Colonic mucosa (tissue), 4 donors: ENCODE measurements around the gene DNAH17. TPM values are rescaled to one million over a fixed set of nuclear protein-coding genes. Genes with fewer than 3 reads are reported as not detected.

Experiments used
- DNase-seq: peaks from one replicate; pipeline ENCODE4 v3.0.0-alpha.2; 2020
- H3K27ac ChIP-seq: fragments of 200-600 bp; one replicate; pipeline ENCODE4 v1.8.0; 2021
- H3K27me3 ChIP-seq: fragments of 200-600 bp; one replicate; pipeline ENCODE4 v1.8.0; 2021
- H3K36me3 ChIP-seq: fragments of 200-600 bp; one replicate; pipeline ENCODE4 v1.8.0; 2021
- H3K4me1 ChIP-seq: fragments of 200-600 bp; one replicate; pipeline ENCODE4 v1.8.0; 2021; ENCODE audit warnings: mild to moderate bottlenecking
- H3K4me3 ChIP-seq: fragments of 200-600 bp; one replicate; pipeline ENCODE4 v1.8.0; 2021
- H3K9ac ChIP-seq, 2 donors: one replicate each; pipeline ENCODE4 v1.7.0; 2013; ENCODE audit warnings: control low read depth in 2 of 2, low read depth in 2 of 2, low read length in 2 of 2
- H3K9me3 ChIP-seq: fragments of 200-600 bp; one replicate; pipeline ENCODE4 v1.8.0; 2021
- intact Hi-C: fragments of 100-400 bp; cut with DNase I; formaldehyde crosslinking; loops from one replicate; pipeline ENCODE4 v1.14.1; 2022
- total RNA-seq, 2 donors: library from RNA; stranded (reverse); fragmentation: NEBNext Ultra II Directional in 1 of 2; extraction: Animal tissue kit (Norgen Biotek cat#: 25700) in 1 of 2; gene quantifications; one replicate each; pipeline ENCODE4 v1.2.1, GENCODE V29; 2021
- TF ChIP-seq, protein P1 (sequence below): fragments of 200-600 bp; IDR thresholded peaks from one replicate; pipeline ENCODE4 v1.8.0; 2022; ENCODE audit warnings: antibody characterized with exemption, mild to moderate bottlenecking
- donor health status: healthy.
- donor health status: DM: no; HTN: no; CAD: no.
- donor health status: DM: no; HTN: no; CAD: no.

Gene DNAH17
- total RNA-seq, 2 donors from 2014 or later: 0.05 to 0.19 TPM

- intact Hi-C loops: loop anchor here (5.0 kb wide), 2 partner anchors 302 to 477 kb away; no protein-coding TSS in a partner anchor
- no peak for DNase-seq
- TF ChIP-seq, protein P1, sequence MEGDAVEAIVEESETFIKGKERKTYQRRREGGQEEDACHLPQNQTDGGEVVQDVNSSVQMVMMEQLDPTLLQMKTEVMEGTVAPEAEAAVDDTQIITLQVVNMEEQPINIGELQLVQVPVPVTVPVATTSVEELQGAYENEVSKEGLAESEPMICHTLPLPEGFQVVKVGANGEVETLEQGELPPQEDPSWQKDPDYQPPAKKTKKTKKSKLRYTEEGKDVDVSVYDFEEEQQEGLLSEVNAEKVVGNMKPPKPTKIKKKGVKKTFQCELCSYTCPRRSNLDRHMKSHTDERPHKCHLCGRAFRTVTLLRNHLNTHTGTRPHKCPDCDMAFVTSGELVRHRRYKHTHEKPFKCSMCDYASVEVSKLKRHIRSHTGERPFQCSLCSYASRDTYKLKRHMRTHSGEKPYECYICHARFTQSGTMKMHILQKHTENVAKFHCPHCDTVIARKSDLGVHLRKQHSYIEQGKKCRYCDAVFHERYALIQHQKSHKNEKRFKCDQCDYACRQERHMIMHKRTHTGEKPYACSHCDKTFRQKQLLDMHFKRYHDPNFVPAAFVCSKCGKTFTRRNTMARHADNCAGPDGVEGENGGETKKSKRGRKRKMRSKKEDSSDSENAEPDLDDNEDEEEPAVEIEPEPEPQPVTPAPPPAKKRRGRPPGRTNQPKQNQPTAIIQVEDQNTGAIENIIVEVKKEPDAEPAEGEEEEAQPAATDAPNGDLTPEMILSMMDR: no peak
Measured at GRCh38 chr17:78494696-78495330, 82.4 kb downstream of the DNAH17 start.

DNA sequence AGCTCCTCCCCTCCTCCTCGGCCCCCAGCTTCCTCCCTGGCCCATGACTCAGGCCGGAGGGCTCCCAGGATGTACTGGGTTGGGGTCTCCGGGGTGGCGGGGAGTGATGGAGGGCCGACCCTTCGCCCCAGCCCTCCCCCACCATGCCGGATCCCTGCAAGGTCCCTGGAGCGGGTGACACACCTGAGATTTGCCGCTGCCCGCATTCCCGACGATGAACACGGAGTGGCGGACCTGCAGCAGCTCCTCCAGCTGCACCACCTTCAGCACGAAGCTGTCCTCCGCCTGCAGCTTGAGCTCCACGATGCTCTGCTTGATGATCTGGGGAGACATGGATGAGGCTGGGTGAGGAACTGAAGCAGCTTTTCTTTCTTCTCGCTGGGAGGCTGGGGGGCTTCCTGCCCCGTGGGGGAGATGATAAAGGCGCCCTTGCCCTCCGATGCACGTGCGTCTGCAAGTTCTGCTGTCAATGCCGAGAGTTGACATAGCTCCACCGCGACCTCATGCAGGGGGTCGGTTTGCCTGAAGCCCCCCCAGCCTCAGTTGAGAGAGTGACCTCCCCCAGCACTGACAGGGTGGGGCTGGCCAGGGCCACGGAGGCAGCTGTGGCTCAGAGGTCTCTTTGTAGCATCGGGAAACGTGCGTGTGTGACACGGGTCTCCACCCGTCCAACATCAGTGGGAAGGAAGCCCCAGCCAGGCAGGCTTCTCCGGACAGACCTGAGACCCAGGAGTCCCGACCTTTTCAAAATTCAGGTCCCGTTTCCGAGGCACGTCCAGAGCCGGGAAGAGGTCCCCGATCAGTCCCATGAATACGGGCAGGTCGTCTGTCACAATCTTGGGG is 83.1 kb downstream of the DNAH17 start:
- intact Hi-C loops: no loop called here

More at GRCh38 chr17:78494696-78495330, 82.4 kb downstream of the DNAH17 start:
- Histone ChIP-seq H3K9me3 (no peaks in the 10 kb centered on the region), H3K27ac (no peak overlapping the region), H3K9ac (no peak overlapping the region), H3K4me1 (no peaks in the 10 kb centered on the region), H3K36me3 (no peaks in the 10 kb centered on the region), H3K27me3 (no peaks in the 10 kb centered on the region), H3K4me3 (no peak overlapping the region)

DNA sequence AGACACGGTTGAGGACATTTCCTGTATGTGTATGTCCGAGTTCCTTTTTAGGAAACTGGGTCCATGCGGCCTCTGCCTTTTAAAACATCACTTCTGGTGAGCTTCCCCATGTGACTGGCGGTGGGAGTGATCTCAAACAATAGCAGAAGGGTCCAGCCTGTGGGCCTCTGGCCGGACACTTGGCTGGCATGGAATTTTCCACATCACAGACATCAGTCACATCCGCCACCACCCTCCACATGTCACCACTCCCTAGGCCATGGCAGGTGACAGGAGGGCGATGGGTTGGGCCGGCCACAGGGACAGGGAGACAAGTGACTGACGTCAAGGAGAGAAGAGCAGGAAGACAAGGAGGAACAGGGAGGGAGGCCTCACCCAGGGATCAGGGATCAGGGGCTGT is 83.7 kb downstream of the DNAH17 start:
- H3K27ac ChIP-seq: no peak overlapping the region
- no peaks in the 10 kb centered on the region for H3K27me3 ChIP-seq
- TF ChIP-seq, protein P1: no peak
- no peaks in the 10 kb centered on the region for H3K9me3 ChIP-seq
- H3K4me3 ChIP-seq: no peak overlapping the region
- H3K9ac ChIP-seq: no peak overlapping the region
- no peaks in the 10 kb centered on the region for H3K4me1 ChIP-seq
- DNase-seq: peak; percentile 36
- intact Hi-C loops: no loop called here
- no peaks in the 10 kb centered on the region for H3K36me3 ChIP-seq

More for the DNA sequence above, 83.1 kb downstream of the DNAH17 start:
- Histone ChIP-seq H3K9me3 (no peaks in the 10 kb centered on the region), H3K27me3 (no peaks in the 10 kb centered on the region), H3K9ac (no peak overlapping the region), H3K27ac (no peak overlapping the region), H3K4me3 (no peak overlapping the region), H3K4me1 (no peaks in the 10 kb centered on the region), H3K36me3 (no peaks in the 10 kb centered on the region)
- DNase-seq: no peak
- TF ChIP-seq, protein P1: no peak

- intact Hi-C loops: no loop called here
- TF ChIP-seq, protein P1: no peak
- Histone ChIP-seq H3K9me3 (no peaks in the 10 kb centered on the region), H3K27ac (no peak overlapping the region), H3K4me1 (no peaks in the 10 kb centered on the region), H3K4me3 (no peak overlapping the region), H3K9ac (no peak overlapping the region), H3K36me3 (no peaks in the 10 kb centered on the region), H3K27me3 (no peaks in the 10 kb centered on the region)
- DNase-seq: no peak
Measured at GRCh38 chr17:78492116-78492799, 84.9 kb downstream of the DNAH17 start.

- no peaks in the 10 kb centered on the region for H3K4me1 ChIP-seq
- DNase-seq: no peak
- H3K27ac ChIP-seq: no peak overlapping the region
- H3K9me3 ChIP-seq: no peaks in the 10 kb centered on the region
- H3K27me3 ChIP-seq: no peaks in the 10 kb centered on the region
- intact Hi-C loops: no loop called here
- no peak overlapping the region for H3K9ac ChIP-seq
- no peaks in the 10 kb centered on the region for H3K36me3 ChIP-seq
- no peak overlapping the region for H3K4me3 ChIP-seq
- TF ChIP-seq, protein P1: no peak
Measured at GRCh38 chr17:78491236-78492115, 85.7 kb downstream of the DNAH17 start.
